Measurements from ENCODE around the gene NOP9. TPM values are rescaled to one million over a fixed set of nuclear protein-coding genes. Genes with fewer than 3 reads are reported as not detected.

Gene NOP9
- total and polyA plus RNA-seq, 2 donors: 12.8 to 18.0 TPM

DNA sequence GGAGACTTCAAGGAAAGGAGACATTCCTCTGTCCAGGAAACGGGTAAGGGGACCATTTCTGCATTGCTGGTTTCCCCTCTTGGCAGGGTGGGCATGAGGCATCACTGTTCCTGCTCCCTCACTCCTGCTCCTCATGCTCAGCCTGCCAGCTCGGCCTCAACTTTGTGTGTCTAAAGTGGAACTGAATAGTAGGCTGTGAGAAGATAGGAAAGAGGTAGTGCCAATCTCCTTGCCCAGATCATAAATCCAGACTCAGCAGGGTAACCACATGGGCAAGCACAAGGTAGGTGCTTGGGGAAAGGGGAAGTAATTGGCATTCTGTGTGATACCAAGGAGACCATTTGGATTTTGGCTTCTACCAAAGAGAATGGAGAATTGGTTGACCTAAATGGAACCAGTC lies 14.3 kb downstream of the NOP9 start:
- no peak overlapping the region for H3K4me3 ChIP-seq (ENCODE audit: low read depth, low read length)
- H3K27ac ChIP-seq (ENCODE audit: low read depth): no peak overlapping the region
- no peaks in the 10 kb centered on the region for H3K4me1 ChIP-seq (ENCODE audit: insufficient read depth)
- 76% methylated on average over 2 of the region's 2 CpGs for WGBS
- DNase-seq (ENCODE audit: extremely low spot score): no peak
- no peaks in the 10 kb centered on the region for H3K36me3 ChIP-seq (ENCODE audit: insufficient read depth)

- no peak overlapping the region for H3K4me3 ChIP-seq (ENCODE audit: low read depth, low read length)
- H3K36me3 ChIP-seq (ENCODE audit: insufficient read depth): no peaks in the 10 kb centered on the region
- no peak for DNase-seq (ENCODE audit: extremely low spot score)
- H3K4me1 ChIP-seq (ENCODE audit: insufficient read depth): no peaks in the 10 kb centered on the region
- H3K27ac ChIP-seq (ENCODE audit: low read depth): no peak overlapping the region
- 71% methylated on average over 5 of the region's 5 CpGs for WGBS
Measured at GRCh38 chr14:24314377-24315193, 14.9 kb downstream of the NOP9 start.

DNA sequence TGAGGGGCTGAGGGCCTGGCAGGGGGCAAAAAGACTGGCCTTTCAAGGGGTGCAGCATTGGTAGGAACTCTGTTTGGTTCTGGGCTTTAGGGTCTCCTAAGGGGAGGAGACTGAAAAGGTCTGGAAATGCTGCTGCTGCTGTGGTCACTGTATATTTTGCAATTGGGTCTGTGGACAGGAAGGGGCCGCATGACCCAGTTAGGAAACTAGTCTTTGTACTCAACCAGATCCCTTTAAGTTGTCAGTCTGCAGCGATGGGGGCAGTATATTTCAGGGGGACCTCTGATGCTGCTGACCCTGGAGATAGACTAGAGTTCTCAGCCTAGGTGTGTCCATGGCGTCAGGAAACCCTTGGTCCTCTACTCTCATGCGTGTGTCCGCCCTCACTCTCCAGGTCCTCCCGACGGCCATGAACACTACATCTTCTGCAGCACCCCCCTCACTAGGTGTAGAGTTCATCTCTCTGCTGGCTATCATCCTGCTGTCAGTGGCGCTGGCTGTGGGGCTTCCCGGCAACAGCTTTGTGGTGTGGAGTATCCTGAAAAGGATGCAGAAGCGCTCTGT lies 15.7 kb downstream of the NOP9 start:
- Histone ChIP-seq H3K4me3 (ENCODE audit: low read depth, low read length) (no peak overlapping the region), H3K27ac (ENCODE audit: low read depth) (no peak overlapping the region), H3K36me3 (ENCODE audit: insufficient read depth) (no peaks in the 10 kb centered on the region), H3K4me1 (ENCODE audit: insufficient read depth) (no peaks in the 10 kb centered on the region)
- no peak for DNase-seq (ENCODE audit: extremely low spot score)
- 81% methylated on average over 10 of the region's 10 CpGs for WGBS

DNA sequence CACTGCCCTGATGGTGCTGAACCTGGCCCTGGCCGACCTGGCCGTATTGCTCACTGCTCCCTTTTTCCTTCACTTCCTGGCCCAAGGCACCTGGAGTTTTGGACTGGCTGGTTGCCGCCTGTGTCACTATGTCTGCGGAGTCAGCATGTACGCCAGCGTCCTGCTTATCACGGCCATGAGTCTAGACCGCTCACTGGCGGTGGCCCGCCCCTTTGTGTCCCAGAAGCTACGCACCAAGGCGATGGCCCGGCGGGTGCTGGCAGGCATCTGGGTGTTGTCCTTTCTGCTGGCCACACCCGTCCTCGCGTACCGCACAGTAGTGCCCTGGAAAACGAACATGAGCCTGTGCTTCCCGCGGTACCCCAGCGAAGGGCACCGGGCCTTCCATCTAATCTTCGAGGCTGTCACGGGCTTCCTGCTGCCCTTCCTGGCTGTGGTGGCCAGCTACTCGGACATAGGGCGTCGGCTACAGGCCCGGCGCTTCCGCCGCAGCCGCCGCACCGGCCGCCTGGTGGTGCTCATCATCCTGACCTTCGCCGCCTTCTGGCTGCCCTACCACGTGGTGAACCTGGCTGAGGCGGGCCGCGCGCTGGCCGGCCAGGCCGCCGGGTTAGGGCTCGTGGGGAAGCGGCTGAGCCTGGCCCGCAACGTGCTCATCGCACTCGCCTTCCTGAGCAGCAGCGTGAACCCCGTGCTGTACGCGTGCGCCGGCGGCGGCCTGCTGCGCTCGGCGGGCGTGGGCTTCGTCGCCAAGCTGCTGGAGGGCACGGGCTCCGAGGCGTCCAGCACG lies 16.4 kb downstream of the NOP9 start:
- Histone ChIP-seq H3K27ac (ENCODE audit: low read depth) (no peak overlapping the region), H3K4me1 (ENCODE audit: insufficient read depth) (no peaks in the 10 kb centered on the region), H3K36me3 (ENCODE audit: insufficient read depth) (no peaks in the 10 kb centered on the region), H3K4me3 (ENCODE audit: low read depth, low read length) (no peak overlapping the region)
- no peak for DNase-seq (ENCODE audit: extremely low spot score)
- WGBS: 34% methylated on average over 70 of the region's 70 CpGs

DNA sequence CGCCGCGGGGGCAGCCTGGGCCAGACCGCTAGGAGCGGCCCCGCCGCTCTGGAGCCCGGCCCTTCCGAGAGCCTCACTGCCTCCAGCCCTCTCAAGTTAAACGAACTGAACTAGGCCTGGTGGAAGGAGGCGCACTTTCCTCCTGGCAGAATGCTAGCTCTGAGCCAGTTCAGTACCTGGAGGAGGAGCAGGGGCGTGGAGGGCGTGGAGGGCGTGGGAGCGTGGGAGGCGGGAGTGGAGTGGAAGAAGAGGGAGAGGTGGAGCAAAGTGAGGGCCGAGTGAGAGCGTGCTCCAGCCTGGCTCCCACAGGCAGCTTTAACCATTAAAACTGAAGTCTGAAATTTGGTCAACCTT lies 16.9 kb downstream of the NOP9 start:
- DNase-seq (ENCODE audit: extremely low spot score): no peak
- H3K4me1 ChIP-seq (ENCODE audit: insufficient read depth): no peaks in the 10 kb centered on the region
- no peak overlapping the region for H3K27ac ChIP-seq (ENCODE audit: low read depth)
- H3K4me3 ChIP-seq (ENCODE audit: low read depth, low read length): no peak overlapping the region
- no peaks in the 10 kb centered on the region for H3K36me3 ChIP-seq (ENCODE audit: insufficient read depth)
- WGBS: 46% methylated on average over 18 of the region's 18 CpGs

DNA sequence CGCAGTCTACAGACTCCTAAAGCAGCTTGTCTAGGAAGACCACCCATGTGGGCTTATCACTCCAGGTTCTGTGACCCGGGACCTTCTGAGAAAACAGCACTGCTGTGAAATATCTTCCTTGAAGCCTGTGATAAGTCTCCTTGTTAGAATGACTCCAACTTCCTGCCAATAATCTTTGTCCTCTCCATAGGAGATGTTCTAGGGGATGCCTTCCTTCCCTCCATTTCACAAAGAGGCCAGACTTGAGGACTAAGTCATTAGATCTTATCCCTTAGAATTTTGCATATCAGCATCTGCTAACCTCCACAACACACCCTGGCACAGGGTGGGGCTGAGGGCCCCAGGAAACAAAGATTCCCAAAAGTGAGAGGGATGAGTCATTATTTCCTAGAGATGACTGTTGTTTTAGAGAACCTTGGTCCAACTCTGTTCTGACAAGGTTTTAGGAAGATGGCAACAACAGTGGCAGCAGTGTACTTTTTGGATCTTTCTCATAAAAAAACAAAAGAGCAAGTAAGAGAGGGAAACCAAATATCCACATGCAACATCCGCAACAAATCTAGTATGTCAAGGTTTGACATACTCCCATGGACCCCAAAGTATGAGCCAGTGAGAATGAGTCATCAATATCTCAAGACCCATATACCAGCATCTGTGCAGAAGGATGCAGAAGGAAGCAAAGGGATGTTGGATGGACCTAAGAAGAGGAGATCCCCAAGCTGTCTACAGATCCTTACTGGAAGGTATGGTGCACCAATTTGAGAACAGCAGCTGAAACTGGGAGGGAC lies 17.7 kb downstream of the NOP9 start:
- no peak overlapping the region for H3K27ac ChIP-seq (ENCODE audit: low read depth)
- H3K4me1 ChIP-seq (ENCODE audit: insufficient read depth): no peaks in the 10 kb centered on the region
- no peak for DNase-seq (ENCODE audit: extremely low spot score)
- H3K4me3 ChIP-seq (ENCODE audit: low read depth, low read length): no peak overlapping the region
- 61% methylated on average over 3 of the region's 3 CpGs for WGBS
- no peaks in the 10 kb centered on the region for H3K36me3 ChIP-seq (ENCODE audit: insufficient read depth)

DNA sequence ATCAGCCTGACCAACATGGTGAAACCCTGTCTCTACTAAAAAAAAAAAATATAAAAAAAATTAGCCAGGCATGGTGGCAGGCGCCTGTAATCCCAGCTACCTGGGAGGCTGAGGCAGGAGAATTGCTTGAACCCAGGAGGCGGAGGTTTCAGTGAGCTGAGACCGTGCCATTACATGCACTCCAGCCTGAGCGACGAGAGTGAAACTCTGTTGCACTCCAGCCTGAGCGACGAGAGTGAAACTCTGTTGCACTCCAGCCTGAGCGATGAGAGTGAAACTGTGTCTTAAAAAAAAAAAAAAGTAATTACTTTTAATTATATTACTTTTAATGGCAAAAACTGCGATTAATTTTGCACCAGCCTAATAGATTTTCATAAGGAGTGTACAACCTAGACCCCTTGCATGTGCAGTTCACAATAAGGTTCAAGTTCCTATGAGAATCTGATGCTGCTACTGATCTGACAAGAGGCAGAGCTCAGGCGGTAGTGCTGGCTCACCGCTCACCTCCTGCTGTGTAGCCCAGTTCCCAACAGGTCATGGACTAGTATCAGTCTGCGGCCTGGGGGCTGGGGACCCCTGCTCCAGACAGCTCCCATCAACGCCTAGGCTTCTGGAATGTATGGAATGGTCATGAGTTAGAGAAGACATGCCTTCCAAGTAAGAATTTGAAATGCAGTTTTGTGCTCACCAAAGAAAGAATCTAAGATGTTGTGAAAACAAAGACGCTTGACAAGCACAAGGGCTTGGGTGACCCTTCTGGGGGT lies 21.7 kb downstream of the NOP9 start:
- no peak overlapping the region for H3K4me3 ChIP-seq (ENCODE audit: low read depth, low read length)
- 84% methylated on average over 14 of the region's 14 CpGs for WGBS
- no peaks in the 10 kb centered on the region for H3K4me1 ChIP-seq (ENCODE audit: insufficient read depth)
- no peaks in the 10 kb centered on the region for H3K36me3 ChIP-seq (ENCODE audit: insufficient read depth)
- H3K27ac ChIP-seq (ENCODE audit: low read depth): no peak overlapping the region
- DNase-seq (ENCODE audit: extremely low spot score): no peak

GRCh38 chr14:24322672-24323071 lies 23.0 kb downstream of the NOP9 start:
- Histone ChIP-seq H3K27ac (ENCODE audit: low read depth) (no peak overlapping the region), H3K36me3 (ENCODE audit: insufficient read depth) (no peaks in the 10 kb centered on the region), H3K4me1 (ENCODE audit: insufficient read depth) (no peaks in the 10 kb centered on the region), H3K4me3 (ENCODE audit: low read depth, low read length) (no peak overlapping the region)
- DNase-seq (ENCODE audit: extremely low spot score): no peak
- WGBS: 57% methylated on average over 10 of the region's 10 CpGs

- no peak for DNase-seq (ENCODE audit: extremely low spot score)
Measured at GRCh38 chr14:24323341-24323740, 23.7 kb downstream of the NOP9 start.

DNA sequence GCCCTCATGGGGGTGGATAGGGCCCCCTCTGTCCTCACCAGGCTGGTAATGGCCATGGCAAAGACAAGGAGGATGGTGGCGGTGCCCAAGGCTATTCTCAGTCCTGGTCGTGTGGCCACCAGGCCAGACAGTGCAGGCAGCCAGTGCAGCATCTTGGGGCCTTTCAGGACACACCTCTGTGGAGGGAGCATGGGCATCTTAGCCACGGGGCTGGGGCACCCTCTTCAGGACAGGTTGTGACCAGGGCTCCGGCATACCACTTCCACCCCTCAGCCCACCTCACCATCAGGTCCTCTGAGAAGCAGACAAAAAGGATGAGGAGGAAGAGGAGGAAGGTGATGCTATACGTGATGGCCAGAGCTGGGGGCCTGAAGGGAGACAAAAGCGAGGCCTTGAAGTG lies 24.4 kb downstream of the NOP9 start:
- Histone ChIP-seq H3K27ac (ENCODE audit: low read depth) (no peak overlapping the region), H3K4me1 (ENCODE audit: insufficient read depth) (no peaks in the 10 kb centered on the region), H3K4me3 (ENCODE audit: low read depth, low read length) (no peak overlapping the region), H3K36me3 (ENCODE audit: insufficient read depth) (no peaks in the 10 kb centered on the region)
- WGBS: 78% methylated on average over 6 of the region's 6 CpGs
- no peak for DNase-seq (ENCODE audit: extremely low spot score)

More at GRCh38 chr14:24323341-24323740, 23.7 kb downstream of the NOP9 start:
- H3K36me3 ChIP-seq (ENCODE audit: insufficient read depth): no peaks in the 10 kb centered on the region
- WGBS: 50% methylated on average over 3 of the region's 3 CpGs
- no peaks in the 10 kb centered on the region for H3K4me1 ChIP-seq (ENCODE audit: insufficient read depth)
- no peak overlapping the region for H3K4me3 ChIP-seq (ENCODE audit: low read depth, low read length)
- H3K27ac ChIP-seq (ENCODE audit: low read depth): no peak overlapping the region

GRCh38 chr14:24325041-24325530 lies 25.4 kb downstream of the NOP9 start:
- H3K36me3 ChIP-seq (ENCODE audit: insufficient read depth): no peaks in the 10 kb centered on the region
- no peak for DNase-seq (ENCODE audit: extremely low spot score)
- no peaks in the 10 kb centered on the region for H3K4me1 ChIP-seq (ENCODE audit: insufficient read depth)
- H3K4me3 ChIP-seq (ENCODE audit: low read depth, low read length): no peak overlapping the region
- WGBS: 77% methylated on average over 5 of the region's 5 CpGs
- no peak overlapping the region for H3K27ac ChIP-seq (ENCODE audit: low read depth)

DNA sequence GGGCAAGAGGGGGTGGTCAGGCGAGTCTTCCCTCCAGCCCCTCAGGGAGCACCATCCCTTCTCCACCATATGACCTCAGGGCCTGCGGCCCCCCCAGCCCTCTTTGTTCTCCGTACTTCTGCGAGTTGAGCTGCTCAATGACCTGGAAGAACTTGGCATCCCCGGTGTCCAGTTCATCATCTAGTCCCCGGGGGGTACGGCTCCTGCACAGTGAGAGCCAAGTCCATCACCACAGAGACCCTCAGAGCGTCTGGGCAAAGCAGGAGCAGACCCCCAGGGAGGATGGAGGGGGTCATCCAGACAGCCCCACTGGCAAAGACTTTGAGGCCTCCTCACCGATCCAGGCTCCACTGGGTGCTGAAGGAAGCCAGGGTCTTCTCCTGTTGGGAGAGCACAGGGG lies 26.3 kb downstream of the NOP9 start:
- Histone ChIP-seq H3K27ac (ENCODE audit: low read depth) (no peak overlapping the region), H3K36me3 (ENCODE audit: insufficient read depth) (no peaks in the 10 kb centered on the region), H3K4me1 (ENCODE audit: insufficient read depth) (no peaks in the 10 kb centered on the region), H3K4me3 (ENCODE audit: low read depth, low read length) (no peak overlapping the region)
- 80% methylated on average over 9 of the region's 9 CpGs for WGBS
- no peak for DNase-seq (ENCODE audit: extremely low spot score)

DNA sequence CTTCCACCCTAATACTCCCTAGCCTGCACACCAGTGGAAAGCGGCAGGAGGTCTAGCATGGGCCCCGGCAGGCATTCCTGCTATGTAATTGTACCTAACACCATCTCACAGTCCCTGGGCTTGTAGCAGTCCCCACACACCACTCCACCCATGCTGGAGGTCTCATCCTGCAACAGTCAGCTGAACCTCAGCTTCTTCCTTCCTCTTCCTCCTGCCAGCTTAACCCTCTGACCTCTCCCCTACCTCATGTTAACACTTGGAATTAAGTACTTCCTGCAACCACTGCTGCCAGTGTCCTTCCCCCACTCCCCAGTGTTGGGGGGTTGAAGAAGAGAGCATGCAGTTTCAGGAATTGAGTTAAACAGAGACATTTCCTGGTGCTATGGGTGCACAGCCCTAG lies 27.7 kb downstream of the NOP9 start:
- Histone ChIP-seq H3K36me3 (ENCODE audit: insufficient read depth) (no peaks in the 10 kb centered on the region), H3K4me3 (ENCODE audit: low read depth, low read length) (no peak overlapping the region), H3K4me1 (ENCODE audit: insufficient read depth) (no peaks in the 10 kb centered on the region), H3K27ac (ENCODE audit: low read depth) (no peak overlapping the region)
- DNase-seq (ENCODE audit: extremely low spot score): no peak
- 70% methylated on average over 2 of the region's 2 CpGs for WGBS
